H1 (cell line): Measurements from ENCODE around the gene SSC5D. TPM values are rescaled to one million over a fixed set of nuclear protein-coding genes. Genes with fewer than 3 reads are reported as not detected.

Experiments
- ATF2 ChIP-seq: IDR thresholded peaks from 2 replicates; pipeline ENCODE4 v1.6.1; 2012; ENCODE audit warnings: low read length, inconsistent platforms
- CHD7 ChIP-seq: fragments of 300-600 bp; sonication (generic); IDR thresholded peaks from 2 replicates; pipeline ENCODE4 v1.7.1; 2012; ENCODE audit warnings: low read length, moderate library complexity, mild to moderate bottlenecking, inconsistent platforms; ENCODE audit not compliant: insufficient replicate concordance
- GABPA ChIP-seq: IDR thresholded peaks from 2 replicates; pipeline ENCODE4 v1.6.1; 2011; ENCODE audit warnings: mild to moderate bottlenecking, low read length, moderate library complexity, borderline replicate concordance; ENCODE audit not compliant: insufficient read depth
- SUZ12 ChIP-seq: fragments of 200-600 bp; sonication (generic); IDR thresholded peaks from 2 replicates; pipeline ENCODE4 v1.6.1; 2012; ENCODE audit warnings: mild to moderate bottlenecking, inconsistent platforms, low read length, moderate library complexity, mixed read lengths
- polyA plus RNA-seq, 7 experiments: library from polyadenylated mRNA; depleted of rRNA in 3 of 7; stranded (reverse) in 5 of 7; unstranded in 2 of 7; fragments of >200 nt in 5 of 7; fragments of 200-250 nt in 2 of 7; gene quantifications; 1 replicate in 5 of 7; 2 replicates in 1 of 7; 4 replicates in 1 of 7; pipeline versions ENCODE4 v1.2.1 to v1.2.3, GENCODE V29; 2011 to 2013; ENCODE audit warnings: missing spikeins in 2 of 7, mixed read lengths in 2 of 7
- total RNA-seq: library from RNA; stranded (reverse); fragmentation: NEBNext Ultra II Directional; extraction: Animal tissue kit (Norgen Biotek cat#: 25700); gene quantifications from 2 replicates; pipeline ENCODE4 v1.2.1, GENCODE V29; 2021

The SSC5D gene
- total and polyA plus RNA-seq, 2 of the 8 experiments (the other 6 are each of a cell fraction or from before 2014, with no cell fraction given) = 0.39 to 1.7 TPM

DNA sequence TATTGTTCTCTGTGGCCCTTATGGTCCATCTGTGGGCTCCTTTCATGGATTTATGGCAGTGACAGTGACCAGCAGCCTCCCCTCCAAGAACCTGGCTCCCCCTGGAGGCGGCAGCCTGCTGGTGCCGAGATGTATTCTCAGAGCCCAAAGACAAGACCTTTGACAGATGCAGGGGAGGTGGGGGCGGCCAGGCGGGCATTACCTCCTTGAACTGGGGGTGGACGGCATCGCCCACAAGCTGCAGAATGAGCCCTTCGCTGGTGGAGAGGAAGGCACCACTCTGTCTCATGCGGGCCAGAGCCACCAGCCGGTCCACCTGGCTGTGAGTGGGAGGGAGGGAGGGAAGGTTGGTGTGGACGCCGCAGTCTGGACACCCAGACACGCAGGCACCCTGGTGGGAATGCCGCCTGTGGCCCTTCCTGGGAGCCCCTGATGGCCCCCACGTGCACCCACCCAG is 33.4 kb upstream of the SSC5D start (continued):
- TF ChIP-seq CHD7 (no peak), ATF2 (no peak), SUZ12 (no peak), GABPA (peak; percentile 47; the same call in 1 of the 2 replicates)
- TF ChIP-seq, all 59 proteins: peak for 5
